ENCODE results near the gene MTPN. TPM values are rescaled to one million over a fixed set of nuclear protein-coding genes. Genes with fewer than 3 reads are reported as not detected.

Gene MTPN
- 144 and 150 TPM in 2 replicates for total RNA-seq

GRCh38 chr7:135977007-135977741, at the start of gene MTPN:
Gene MTPN, minus strand, starts transcription at chr7:135977359. Its CDS starts 259 bp downstream, at chr7:135977100.

Other genes with a start within 250 kb of the MTPN start
- under 0.01 and 0.22 TPM in 2 replicates for gene SLC13A4, start 249.2 kb downstream of the MTPN start, total RNA-seq
- 6.4 and 24.9 TPM in 2 replicates for gene FAM180A, start 228.5 kb downstream of the MTPN start, total RNA-seq

Measured in uterine smooth muscle cell (primary cell).